Hepatocyte (in vitro differentiated cells): Measurements from ENCODE around the gene KCND3.

Experiments used
- EZH2 ChIP-seq: fragments of 200-600 bp; sonication (generic); IDR thresholded peaks from 2 replicates; pipeline ENCODE4 v1.6.1; 2016; ENCODE audit warnings: antibody characterized with exemption, mild to moderate bottlenecking, borderline replicate concordance
- TF ChIP-seq, protein P1 (sequence below): fragments of 200-600 bp; sonication (generic); IDR thresholded peaks from 2 replicates; pipeline ENCODE4 v1.5.1; 2016; ENCODE audit warnings: antibody characterized with exemption, mild to moderate bottlenecking; ENCODE audit not compliant: poor library complexity

DNA sequence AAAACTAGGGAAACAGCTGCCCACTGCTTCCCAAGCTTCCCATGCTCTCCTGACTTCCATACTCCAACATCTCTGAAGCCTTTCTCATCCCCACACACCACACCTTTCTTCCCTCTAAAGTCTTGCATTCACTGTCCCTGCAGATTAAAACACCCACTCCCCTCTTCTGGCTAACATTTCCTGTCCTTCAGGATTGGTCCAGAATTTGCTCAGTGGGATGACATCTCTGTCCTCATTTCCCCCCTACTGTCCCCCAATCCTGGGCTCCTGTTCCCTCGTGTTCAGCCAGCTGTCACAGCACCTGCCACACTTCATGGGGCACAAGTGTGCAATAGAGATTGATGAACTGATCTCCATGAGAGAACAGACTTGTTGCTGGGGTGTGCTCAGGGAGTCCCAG is 82.7 kb downstream of the KCND3 start:
- TF ChIP-seq, protein P1, sequence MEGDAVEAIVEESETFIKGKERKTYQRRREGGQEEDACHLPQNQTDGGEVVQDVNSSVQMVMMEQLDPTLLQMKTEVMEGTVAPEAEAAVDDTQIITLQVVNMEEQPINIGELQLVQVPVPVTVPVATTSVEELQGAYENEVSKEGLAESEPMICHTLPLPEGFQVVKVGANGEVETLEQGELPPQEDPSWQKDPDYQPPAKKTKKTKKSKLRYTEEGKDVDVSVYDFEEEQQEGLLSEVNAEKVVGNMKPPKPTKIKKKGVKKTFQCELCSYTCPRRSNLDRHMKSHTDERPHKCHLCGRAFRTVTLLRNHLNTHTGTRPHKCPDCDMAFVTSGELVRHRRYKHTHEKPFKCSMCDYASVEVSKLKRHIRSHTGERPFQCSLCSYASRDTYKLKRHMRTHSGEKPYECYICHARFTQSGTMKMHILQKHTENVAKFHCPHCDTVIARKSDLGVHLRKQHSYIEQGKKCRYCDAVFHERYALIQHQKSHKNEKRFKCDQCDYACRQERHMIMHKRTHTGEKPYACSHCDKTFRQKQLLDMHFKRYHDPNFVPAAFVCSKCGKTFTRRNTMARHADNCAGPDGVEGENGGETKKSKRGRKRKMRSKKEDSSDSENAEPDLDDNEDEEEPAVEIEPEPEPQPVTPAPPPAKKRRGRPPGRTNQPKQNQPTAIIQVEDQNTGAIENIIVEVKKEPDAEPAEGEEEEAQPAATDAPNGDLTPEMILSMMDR = no peak
- no peak for TF ChIP-seq EZH2
